IMR-90 (cell line): ENCODE data around the gene CCR3. TPM values are rescaled to one million over a fixed set of nuclear protein-coding genes. Genes with fewer than 3 reads are reported as not detected.

Experiments
- ATAC-seq: fragments of 200-7000 bp; cut with Tn5 transposase; 2 replicates; pipeline ENCODE4 v1.9.1; 2020; ENCODE audit warnings: low read depth, mild to moderate bottlenecking, moderate library complexity
- BruUV-seq: library from RNA; stranded (reverse); fragments of 400-500 nt; replicated peaks from 2 replicates; lab custom pipeline; 2021; lab: Mats Ljungman, UMichigan
- CTCF ChIA-PET: fragments of 300-600 bp; formaldehyde crosslinking; extraction: SDS; loops from one replicate; lab custom pipeline; 2021; ENCODE audit warnings: antibody characterized with exemption; lab: Yijun Ruan, JAX
- POLR2A ChIA-PET: fragments of 300-600 bp; sonication (Branson Sonifier 250); formaldehyde crosslinking; loops from one replicate; lab custom pipeline; 2022; ENCODE audit warnings: antibody characterized with exemption; ENCODE audit not compliant: unreplicated experiment; lab: Charles Lee
- DNase-seq: peaks from one replicate; pipeline ENCODE4 v3.0.0; 2013
- H2AFZ ChIP-seq: replicated peaks from 2 replicates; pipeline ENCODE3; 2013; ENCODE audit warnings: low read length, mild to moderate bottlenecking; ENCODE audit not compliant: poor library complexity
- H2AK5ac ChIP-seq: 2 replicates; pipeline ENCODE4 v1.6.1; 2013; ENCODE audit warnings: low read depth, low read length, inconsistent platforms
- H2AK9ac ChIP-seq: replicated peaks from 2 replicates; pipeline ENCODE3; 2013; ENCODE audit warnings: mild to moderate bottlenecking, low read depth, low read length, moderate library complexity; ENCODE audit not compliant: poor library complexity
- H2BK120ac ChIP-seq: 2 replicates; pipeline ENCODE4 v1.6.1; 2013; ENCODE audit warnings: low read depth, low read length, inconsistent platforms
- H2BK15ac ChIP-seq: 3 replicates; pipeline ENCODE4 v1.6.1; 2013; ENCODE audit warnings: low read depth, low read length, inconsistent platforms
- H2BK20ac ChIP-seq: 2 replicates; pipeline ENCODE4 v1.6.1; 2013; ENCODE audit warnings: low read depth, mild to moderate bottlenecking, inconsistent platforms, low read length, moderate library complexity
- H2BK5ac ChIP-seq: 2 replicates; pipeline ENCODE4 v1.6.1; 2013; ENCODE audit warnings: mild to moderate bottlenecking, low read depth, low read length, inconsistent platforms; ENCODE audit not compliant: poor library complexity, severe bottlenecking
- H3K14ac ChIP-seq: replicated peaks from 2 replicates; pipeline ENCODE4 v1.6.1; 2013; ENCODE audit warnings: low read depth, low read length, inconsistent platforms
- H3K18ac ChIP-seq: 2 replicates; pipeline ENCODE4 v1.6.1; 2013; ENCODE audit warnings: low read depth, low read length, control low read depth
- H3K23ac ChIP-seq: 2 replicates; pipeline ENCODE4 v1.6.1; 2013; ENCODE audit warnings: low read depth, low read length, inconsistent platforms
- H3K27ac ChIP-seq: 2 replicates; pipeline ENCODE4 v1.5.1; 2013; ENCODE audit warnings: mild to moderate bottlenecking, control low read depth, low read length; ENCODE audit not compliant: insufficient read depth
- H3K27me3 ChIP-seq: 2 replicates; pipeline ENCODE4 v1.6.1; 2013; ENCODE audit warnings: low read length; ENCODE audit not compliant: control insufficient read depth, insufficient read depth
- H3K36me3 ChIP-seq: 2 replicates; pipeline ENCODE4 v1.6.1; 2013; ENCODE audit warnings: low read length, mixed read lengths; ENCODE audit not compliant: control insufficient read depth, insufficient read depth
- H3K4ac ChIP-seq: 2 replicates; pipeline ENCODE4 v1.6.1; 2013; ENCODE audit warnings: low read depth, low read length, inconsistent platforms
- H3K4me1 ChIP-seq: 2 replicates; pipeline ENCODE4 v1.6.1; 2013; ENCODE audit warnings: low read length, mixed read lengths; ENCODE audit not compliant: control insufficient read depth, insufficient read depth
- H3K4me2 ChIP-seq: 2 replicates; pipeline ENCODE4 v1.6.1; 2013; ENCODE audit warnings: low read depth, mild to moderate bottlenecking, control low read depth, low read length, moderate library complexity
- H3K4me3 ChIP-seq: 2 replicates; pipeline ENCODE4 v1.5.1; 2013; ENCODE audit warnings: low read depth, mild to moderate bottlenecking, control low read depth, low read length, moderate library complexity; ENCODE audit not compliant: insufficient read depth
- H3K56ac ChIP-seq: 2 replicates; pipeline ENCODE4 v1.6.1; 2013; ENCODE audit warnings: low read length, inconsistent platforms; ENCODE audit not compliant: insufficient read depth; ENCODE audit errors: extremely low read depth
- H3K79me1 ChIP-seq, 2 experiments: 2 replicates each; pipeline ENCODE4 v1.6.1; 2013; ENCODE audit warnings: low read length in 2 of 2, inconsistent platforms in 1 of 2, low read depth in 1 of 2
- H3K9ac ChIP-seq: 2 replicates; pipeline ENCODE4 v1.6.1; 2013; ENCODE audit warnings: low read depth, low read length, control low read depth
- H3K9me1 ChIP-seq: 2 replicates; pipeline ENCODE4 v1.6.1; 2013; ENCODE audit warnings: low read length, inconsistent platforms; ENCODE audit not compliant: insufficient read depth
- H3K9me3 ChIP-seq: 2 replicates; pipeline ENCODE4 v1.6.1; 2013; ENCODE audit warnings: low read length; ENCODE audit not compliant: control insufficient read depth, insufficient read depth
- H4K20me1 ChIP-seq: 2 replicates; pipeline ENCODE4 v1.6.1; 2013; ENCODE audit warnings: low read length, inconsistent platforms; ENCODE audit not compliant: insufficient read depth
- H4K5ac ChIP-seq: 2 replicates; pipeline ENCODE4 v1.6.1; 2013; ENCODE audit warnings: mild to moderate bottlenecking, low read depth, low read length, control low read depth
- H4K8ac ChIP-seq, 2 experiments: 2 replicates each; pipeline ENCODE4 v1.6.1; 2013; ENCODE audit warnings: low read depth in 2 of 2, low read length in 2 of 2, control low read depth in 1 of 2, inconsistent platforms in 1 of 2
- H4K91ac ChIP-seq: 2 replicates; pipeline ENCODE4 v1.6.1; 2013; ENCODE audit warnings: low read depth, low read length, inconsistent platforms; ENCODE audit not compliant: insufficient read depth
- BHLHE40 ChIP-seq: fragments of 150-350 bp; IDR thresholded peaks from 2 replicates; pipeline ENCODE4 v1.6.1; 2016; ENCODE audit warnings: mild to moderate bottlenecking, low read depth, low read length
- CEBPB ChIP-seq: IDR thresholded peaks from 2 replicates; pipeline ENCODE4 v1.6.1; 2012; ENCODE audit warnings: low read depth, low read length, improper control_type of control experiment
- CHD1 ChIP-seq: IDR thresholded peaks from 2 replicates; pipeline ENCODE4 v1.6.1; 2012; ENCODE audit warnings: low read depth, low read length, improper control_type of control experiment
- CTCF ChIP-seq: conservative IDR thresholded peaks from 2 replicates; pipeline ENCODE4 v1.5.1; 2012; ENCODE audit warnings: mild to moderate bottlenecking, low read depth, low read length, improper control_type of control experiment
- ELK1 ChIP-seq: fragments of 150-350 bp; IDR thresholded peaks from 2 replicates; pipeline ENCODE4 v1.6.1; 2016; ENCODE audit warnings: low read depth, mild to moderate bottlenecking, low read length, moderate library complexity, borderline replicate concordance
- FOS ChIP-seq: fragments of 150-350 bp; IDR thresholded peaks from 2 replicates; pipeline ENCODE4 v1.6.1; 2016; ENCODE audit warnings: low read depth, low read length
- MAFK ChIP-seq: IDR thresholded peaks from 2 replicates; pipeline ENCODE4 v1.6.1; 2012; ENCODE audit warnings: low read depth, low read length, improper control_type of control experiment
- MAZ ChIP-seq: IDR thresholded peaks from 2 replicates; pipeline ENCODE4 v1.6.1; 2012; ENCODE audit warnings: low read depth, mild to moderate bottlenecking, low read length, improper control_type of control experiment, moderate library complexity, borderline replicate concordance
- MXI1 ChIP-seq: IDR thresholded peaks from 2 replicates; pipeline ENCODE4 v1.6.1; 2012; ENCODE audit warnings: low read depth, mild to moderate bottlenecking, low read length, moderate library complexity, borderline replicate concordance
- NFE2L2 ChIP-seq: fragments of 150-350 bp; IDR thresholded peaks from 2 replicates; pipeline ENCODE4 v1.6.1; 2016; ENCODE audit warnings: low read depth, mild to moderate bottlenecking, low read length
- RAD21 ChIP-seq: IDR thresholded peaks from 2 replicates; pipeline ENCODE4 v1.6.1; 2012; ENCODE audit warnings: low read length, improper control_type of control experiment
- RCOR1 ChIP-seq: IDR thresholded peaks from 2 replicates; pipeline ENCODE4 v1.6.1; 2012; ENCODE audit warnings: mild to moderate bottlenecking, low read length, improper control_type of control experiment; ENCODE audit not compliant: insufficient replicate concordance
- RFX5 ChIP-seq: IDR thresholded peaks from 2 replicates; pipeline ENCODE4 v1.8.0; 2012; ENCODE audit warnings: low read depth, mild to moderate bottlenecking, low read length, moderate library complexity
- SMC3 ChIP-seq: fragments of 150-350 bp; IDR thresholded peaks from 2 replicates; pipeline ENCODE4 v1.6.1; 2016; ENCODE audit warnings: low read depth, mild to moderate bottlenecking, antibody characterized with exemption, low read length, moderate library complexity
- WGBS, 2 experiments: methylation state at CpG; one replicate each; pipeline versions ENCODE4 v1.1.5 to v1.1.7; 2013; ENCODE audit warnings: missing lambda C conversion rate in 2 of 2; ENCODE audit not compliant: insufficient read length in 1 of 2; ENCODE audit errors: extremely low coverage in 2 of 2; 5-methylcytosine and 5-hydroxymethylcytosine counted together
- dilution Hi-C: fragments of 300-500 bp; cut with HindIII; formaldehyde crosslinking; loops from one replicate; pipeline ENCODE4 v1.14.3; 2018; ENCODE audit warnings: low sequenced_read_pairs; ENCODE audit not compliant: unreplicated experiment
- in situ Hi-C: fragments of 300-500 bp; cut with MboI; formaldehyde crosslinking; loops from 3 replicates; pipeline ENCODE4 v1.14.3; 2019; ENCODE audit warnings: low sequenced_read_pairs, inconsistent platforms, mixed read lengths
- intact Hi-C: fragments of 100-400 bp; cut with micrococcal nuclease; formaldehyde crosslinking; loops from 2 replicates; pipeline ENCODE4 v1.10.0; 2022
- polyA plus RNA-seq, 3 experiments: library from polyadenylated mRNA; depleted of rRNA; stranded (reverse); fragments of >200 nt; gene quantifications; 2 replicates each; pipeline ENCODE4 v1.2.3, GENCODE V29; 2012; ENCODE audit warnings: low replicate concordance in 1 of 3
- total RNA-seq: library from RNA; depleted of rRNA; stranded (reverse); fragments of >200 nt; gene quantifications from 2 replicates; pipeline ENCODE4 v1.2.3, GENCODE V29; 2012
- TF ChIP-seq, protein P1 (sequence below): fragments of 150-350 bp; IDR thresholded peaks from 2 replicates; pipeline ENCODE4 v1.6.1; 2017; ENCODE audit warnings: mild to moderate bottlenecking, antibody characterized with exemption, low read length, low read depth

CCR3 gene
- total and polyA plus RNA-seq, 2 of the 4 experiments (the other 2 are of a cell fraction) = not detected

DNA sequence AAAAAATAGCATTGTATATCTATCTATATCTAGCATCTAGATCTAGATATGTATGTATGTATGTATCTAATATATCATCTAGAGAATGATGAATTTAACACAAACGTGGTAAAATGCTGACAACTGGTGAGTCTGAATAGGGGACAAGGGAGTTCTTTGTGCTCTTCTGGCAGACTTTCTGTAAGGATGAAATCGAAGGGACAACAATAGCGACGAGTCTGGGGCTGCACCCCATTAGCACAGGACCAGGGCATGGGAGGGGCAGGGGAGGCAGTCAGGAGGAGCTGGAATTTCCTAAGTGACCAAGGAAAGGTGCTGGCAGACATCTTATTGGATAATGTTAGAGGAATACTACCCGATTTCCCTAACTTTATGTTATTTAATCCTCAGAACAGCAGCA is 42.0 kb upstream of the CCR3 start:
- Histone ChIP-seq H4K20me1 (no peaks in the 10 kb centered on the region), H3K23ac (no peak overlapping the region), H3K9me3 (no peaks in the 10 kb centered on the region), H3K79me1 (no peaks in the 10 kb centered on the region), H4K5ac (no peak overlapping the region), H3K27me3 (peaks cover 26% of the 10 kb centered on the region), H3K56ac (no peak overlapping the region), H3K4me1 (no peaks in the 10 kb centered on the region), H3K4me2 (no peak overlapping the region), H2AFZ (no peak overlapping the region), H3K18ac (no peak overlapping the region), H3K4ac (no peak overlapping the region), H2AK5ac (no peak overlapping the region), H2BK20ac (no peak overlapping the region), H2BK5ac (no peak overlapping the region), H3K9ac (no peak overlapping the region), H2AK9ac (no peak overlapping the region), H3K36me3 (no peaks in the 10 kb centered on the region), H3K27ac (no peak overlapping the region), H3K14ac (no peak overlapping the region), H4K8ac (no peak overlapping the region), H3K9me1 (no peaks in the 10 kb centered on the region), H2BK120ac (no peak overlapping the region), H3K4me3 (no peak overlapping the region), H4K91ac (no peak overlapping the region), H2BK15ac (no peak overlapping the region)
- 28% methylated on average over 3 of the region's 5 CpGs; no CpG with 5 or more reads in 1 of the 2 experiments for WGBS, 2 experiments
- dilution Hi-C loops = no loop called here
- in situ Hi-C loops = no loop called here
- no peak for DNase-seq
- no TSS peak for BruUV-seq
- no peak for ATAC-seq
- intact Hi-C loops = no loop called here
- ChIA-PET CTCF (no interaction called here), POLR2A (no interaction called here)
- no peak for TF ChIP-seq CTCF
- TF ChIP-seq, protein P1, sequence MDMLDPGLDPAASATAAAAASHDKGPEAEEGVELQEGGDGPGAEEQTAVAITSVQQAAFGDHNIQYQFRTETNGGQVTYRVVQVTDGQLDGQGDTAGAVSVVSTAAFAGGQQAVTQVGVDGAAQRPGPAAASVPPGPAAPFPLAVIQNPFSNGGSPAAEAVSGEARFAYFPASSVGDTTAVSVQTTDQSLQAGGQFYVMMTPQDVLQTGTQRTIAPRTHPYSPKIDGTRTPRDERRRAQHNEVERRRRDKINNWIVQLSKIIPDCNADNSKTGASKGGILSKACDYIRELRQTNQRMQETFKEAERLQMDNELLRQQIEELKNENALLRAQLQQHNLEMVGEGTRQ = no peak
- no peak for TF ChIP-seq MXI1
- TF ChIP-seq CHD1 = no peak
- no peak for TF ChIP-seq ELK1
- TF ChIP-seq RFX5 = no peak
- no peak for TF ChIP-seq MAFK
- no peak for TF ChIP-seq BHLHE40
- no peak for TF ChIP-seq FOS
- no peak for TF ChIP-seq NFE2L2
- TF ChIP-seq SMC3 = no peak
- TF ChIP-seq RCOR1 = no peak
- TF ChIP-seq RAD21 = no peak
- TF ChIP-seq MAZ = no peak
- TF ChIP-seq CEBPB = no peak
